IPS DF 6.9 (cell line): Measurements from ENCODE around the gene CALCOCO1.

ENCODE experiments used
- DNase-seq: peaks from one replicate; pipeline ENCODE4 v3.0.0-alpha.2; 2013; ENCODE audit warnings: low read depth, low spot score
- H3K27ac ChIP-seq: one replicate; pipeline ENCODE4 v1.5.1; 2013; ENCODE audit warnings: low read length, control low read depth
- H3K27me3 ChIP-seq: 2 replicates; pipeline ENCODE4 v1.6.1; 2013; ENCODE audit warnings: mild to moderate bottlenecking, low read length; ENCODE audit not compliant: control insufficient read depth, insufficient read depth
- H3K36me3 ChIP-seq: 2 replicates; pipeline ENCODE4 v1.6.1; 2013; ENCODE audit warnings: low read length; ENCODE audit not compliant: control insufficient read depth, insufficient read depth
- H3K4me1 ChIP-seq: 2 replicates; pipeline ENCODE4 v1.6.1; 2013; ENCODE audit warnings: low read length; ENCODE audit not compliant: control insufficient read depth, insufficient read depth
- H3K4me3 ChIP-seq: 2 replicates; pipeline ENCODE4 v1.5.1; 2013; ENCODE audit warnings: mild to moderate bottlenecking, low read length
- H3K9me3 ChIP-seq: 2 replicates; pipeline ENCODE4 v1.6.1; 2013; ENCODE audit warnings: low read length, inconsistent platforms; ENCODE audit not compliant: control insufficient read depth, insufficient read depth
- WGBS: extraction: QIAGEN DNeasy Blood & Tissue Kit; methylation state at CpG from one replicate; pipeline ENCODE4 v1.1.7; 2013; ENCODE audit warnings: mixed read lengths, missing lambda C conversion rate; ENCODE audit not compliant: insufficient read length, insufficient coverage; 5-methylcytosine and 5-hydroxymethylcytosine counted together

The CALCOCO1 gene

GRCh38 chr12:53664936-53665335 is 62.3 kb downstream of the CALCOCO1 start:
- no peak for DNase-seq
- H3K36me3 ChIP-seq, result peaks cover 24% of the 10 kb centered on the region; the same call in 1 of the 2 replicates
- no peak overlapping the region for H3K4me3 ChIP-seq
- H3K4me1 ChIP-seq, result no peaks in the 10 kb centered on the region
- no CpG with 5 or more reads among the region's 7 CpGs for WGBS
- H3K27me3 ChIP-seq, result no peaks in the 10 kb centered on the region
- H3K27ac ChIP-seq, result no peak overlapping the region
- H3K9me3 ChIP-seq, result no peaks in the 10 kb centered on the region

- WGBS, result no CpG with 5 or more reads among the region's 5 CpGs
- Histone ChIP-seq H3K9me3 (no peaks in the 10 kb centered on the region), H3K27me3 (no peaks in the 10 kb centered on the region), H3K27ac (no peak overlapping the region), H3K4me3 (no peak overlapping the region), H3K36me3 (peaks cover 17% of the 10 kb centered on the region; the same call in 1 of the 2 replicates), H3K4me1 (no peaks in the 10 kb centered on the region)
- no peak for DNase-seq
These were observed 63.1 kb downstream of the CALCOCO1 start for GRCh38 chr12:53664191-53664590.

- H3K9me3 ChIP-seq, result no peaks in the 10 kb centered on the region
- DNase-seq, result no peak
- no peaks in the 10 kb centered on the region for H3K4me1 ChIP-seq
- no peak overlapping the region for H3K4me3 ChIP-seq
- no CpG with 5 or more reads among the region's 5 CpGs for WGBS
- peaks cover 6% of the 10 kb centered on the region; the same call in 1 of the 2 replicates for H3K36me3 ChIP-seq
- no peaks in the 10 kb centered on the region for H3K27me3 ChIP-seq
- no peak overlapping the region for H3K27ac ChIP-seq
These were observed 67.2 kb downstream of the CALCOCO1 start for GRCh38 chr12:53660041-53660440.

GRCh38 chr12:53659571-53659981 is 67.7 kb downstream of the CALCOCO1 start:
- H3K4me1 ChIP-seq, result no peaks in the 10 kb centered on the region
- DNase-seq, result no peak
- H3K9me3 ChIP-seq, result no peaks in the 10 kb centered on the region
- no peak overlapping the region for H3K4me3 ChIP-seq
- no CpG with 5 or more reads among the region's 2 CpGs for whole genome bisulfite sequencing
- H3K27me3 ChIP-seq, result no peaks in the 10 kb centered on the region
- H3K27ac ChIP-seq, result no peak overlapping the region
- peaks cover 3% of the 10 kb centered on the region; the same call in 1 of the 2 replicates for H3K36me3 ChIP-seq

- peaks cover 3% of the 10 kb centered on the region; the same call in 1 of the 2 replicates for H3K36me3 ChIP-seq
- no peak overlapping the region for H3K27ac ChIP-seq
- H3K27me3 ChIP-seq, result no peaks in the 10 kb centered on the region
- no CpG with 5 or more reads among the region's 3 CpGs for WGBS
- H3K4me3 ChIP-seq, result no peak overlapping the region
- no peaks in the 10 kb centered on the region for H3K4me1 ChIP-seq
- no peaks in the 10 kb centered on the region for H3K9me3 ChIP-seq
- no peak for DNase-seq
These were observed 68.2 kb downstream of the CALCOCO1 start for GRCh38 chr12:53659011-53659551.
